BLaER1 (cell line): ENCODE results near the gene CPLANE1.
"Not testable (repeated sequence)": the region's sequence is repeated elsewhere in the genome, so short reads cannot be mapped to it uniquely, and the experiment has no call there.

ENCODE experiments used
- H3K27ac ChIP-seq: shearing (Covaris generic); formaldehyde crosslinking; 2 replicates; pipeline ENCODE4 v1.8.1; 2022
- H3K27me3 ChIP-seq: shearing (Covaris generic); formaldehyde crosslinking; 2 replicates; pipeline ENCODE4 v1.8.1; 2022
- H3K36me3 ChIP-seq: shearing (Covaris generic); formaldehyde crosslinking; 2 replicates; pipeline ENCODE4 v1.8.1; 2022
- H3K4me1 ChIP-seq: shearing (Covaris generic); formaldehyde crosslinking; 2 replicates; pipeline ENCODE4 v1.8.1; 2022
- H3K4me2 ChIP-seq: shearing (Covaris generic); formaldehyde crosslinking; 2 replicates; pipeline ENCODE4 v1.8.1; 2022
- H3K4me3 ChIP-seq: shearing (Covaris generic); formaldehyde crosslinking; 2 replicates; pipeline ENCODE4 v1.8.1; 2022
- H3K9ac ChIP-seq: shearing (Covaris generic); formaldehyde crosslinking; 2 replicates; pipeline ENCODE4 v1.8.1; 2022
- H3K9me3 ChIP-seq: shearing (Covaris generic); formaldehyde crosslinking; 2 replicates; pipeline ENCODE4 v1.8.1; 2022
- H4K20me1 ChIP-seq: shearing (Covaris generic); formaldehyde crosslinking; 2 replicates; pipeline ENCODE4 v1.8.1; 2022
- Cebpa-rat ChIP-seq: shearing (Covaris generic); IDR thresholded peaks from 2 replicates; pipeline ENCODE4 v1.8.1; 2022

CPLANE1 gene

DNA sequence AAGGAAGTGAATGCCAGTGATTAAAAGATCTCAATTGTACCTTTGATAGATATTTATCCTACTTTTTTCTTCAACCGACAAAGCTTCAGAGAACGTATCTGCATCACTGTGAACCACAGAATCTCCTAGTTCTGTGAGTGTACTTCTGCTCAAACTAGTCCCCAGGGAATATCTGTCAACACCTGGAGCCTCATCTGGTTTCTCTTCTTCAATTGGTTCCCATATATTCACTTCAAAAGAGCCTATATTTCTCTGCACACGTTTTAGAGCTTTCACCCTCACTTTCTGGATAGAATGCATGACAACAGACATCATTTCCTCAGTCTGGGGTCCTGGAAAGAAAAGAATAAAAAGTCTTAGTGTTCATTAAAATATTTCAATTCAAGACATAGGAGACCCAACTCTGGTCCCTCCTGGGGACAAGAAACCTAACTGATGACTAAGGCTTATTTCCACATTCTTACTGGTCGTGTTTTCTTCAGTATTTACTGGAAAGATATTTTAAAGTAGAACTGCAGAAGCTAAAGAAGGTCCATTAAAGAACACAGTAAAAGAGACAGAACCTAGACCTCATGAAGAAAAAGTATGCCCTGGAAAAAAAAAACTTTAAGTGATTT lies 64.3 kb downstream of the CPLANE1 start:
- no peak overlapping the region for H3K27ac ChIP-seq
- H3K9me3 ChIP-seq: no peaks in the 10 kb centered on the region
- no peak for TF ChIP-seq Cebpa-rat
- H3K27me3 ChIP-seq: no peaks in the 10 kb centered on the region
- H3K36me3 ChIP-seq: peaks cover 31% of the 10 kb centered on the region
- H3K4me2 ChIP-seq: no peak overlapping the region
- H3K9ac ChIP-seq: no peak overlapping the region
- H3K4me3 ChIP-seq: no peak overlapping the region
- H3K4me1 ChIP-seq: no peaks in the 10 kb centered on the region; the same call in 1 of the 2 replicates
- no peaks in the 10 kb centered on the region for H4K20me1 ChIP-seq

DNA sequence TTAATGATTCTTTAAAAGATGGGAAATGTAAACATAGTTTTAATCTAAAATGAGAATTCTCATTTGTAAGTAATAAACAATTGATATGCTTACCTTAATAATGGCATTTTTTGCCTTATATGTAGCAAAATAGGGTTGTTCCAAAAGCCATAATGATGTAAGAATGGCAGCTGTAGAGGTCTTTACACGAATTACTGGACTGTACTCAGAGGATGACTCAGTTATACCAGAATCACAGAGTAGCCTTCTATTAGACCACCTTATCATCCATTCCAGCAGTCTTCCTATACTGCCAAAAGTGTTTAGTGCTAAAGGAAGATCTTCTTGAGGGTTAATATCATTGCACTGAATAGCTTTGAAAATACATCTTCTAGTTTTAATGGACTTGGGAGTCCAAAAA lies 66.5 kb downstream of the CPLANE1 start:
- no peak overlapping the region for H3K27ac ChIP-seq
- H3K4me3 ChIP-seq: no peak overlapping the region
- H4K20me1 ChIP-seq: no peaks in the 10 kb centered on the region
- TF ChIP-seq Cebpa-rat: no peak
- no peaks in the 10 kb centered on the region; the same call in 1 of the 2 replicates for H3K4me1 ChIP-seq
- H3K27me3 ChIP-seq: no peaks in the 10 kb centered on the region
- no peak overlapping the region for H3K9ac ChIP-seq
- H3K9me3 ChIP-seq: no peaks in the 10 kb centered on the region
- peaks cover 40% of the 10 kb centered on the region for H3K36me3 ChIP-seq
- H3K4me2 ChIP-seq: no peak overlapping the region

DNA sequence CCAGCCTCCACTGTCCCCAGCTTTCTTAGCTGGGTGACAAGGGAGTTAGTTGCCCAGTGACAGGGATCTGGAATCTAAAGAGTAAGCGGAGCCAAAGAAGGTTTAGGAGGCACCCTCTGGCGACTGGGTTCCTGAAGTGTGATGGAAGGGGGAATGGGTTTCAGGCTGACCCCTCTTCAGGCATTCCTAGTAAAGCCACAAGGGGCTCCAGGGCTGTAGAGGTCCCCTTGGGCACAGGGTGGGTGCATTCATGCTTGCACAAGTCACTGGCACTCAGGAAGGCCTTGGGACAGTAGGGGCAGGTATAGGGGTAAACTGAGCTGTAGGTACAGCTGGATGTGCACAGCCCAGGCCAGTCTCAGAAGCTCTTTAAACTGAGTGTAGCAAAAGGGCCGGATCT lies 74.2 kb downstream of the CPLANE1 start:
- Histone ChIP-seq H3K36me3 (peaks cover 80% of the 10 kb centered on the region), H3K4me2 (no peak overlapping the region), H3K27ac (no peak overlapping the region), H4K20me1 (no peaks in the 10 kb centered on the region), H3K27me3 (no peaks in the 10 kb centered on the region), H3K9ac (no peak overlapping the region), H3K4me3 (no peak overlapping the region), H3K9me3 (no peaks in the 10 kb centered on the region), H3K4me1 (no peaks in the 10 kb centered on the region)
- TF ChIP-seq Cebpa-rat: no peak

DNA sequence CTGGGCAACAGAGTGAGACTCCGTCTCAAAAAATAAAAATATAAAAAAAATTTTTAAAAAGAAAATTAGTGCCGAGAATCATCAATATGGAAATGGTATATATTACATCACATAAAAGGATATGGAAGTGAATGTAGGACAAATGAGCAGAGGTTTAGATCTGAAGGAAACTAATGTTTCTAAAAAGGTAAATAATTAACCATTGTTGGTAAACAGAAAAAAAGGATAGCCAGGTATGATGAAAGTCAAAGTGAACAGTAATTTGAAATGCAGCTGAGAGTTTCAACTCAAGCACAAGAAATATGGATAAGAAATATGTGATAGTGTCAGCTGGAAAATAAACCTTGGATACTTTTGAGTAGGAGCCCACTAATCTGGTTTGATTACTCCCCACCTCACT lies 76.2 kb downstream of the CPLANE1 start:
- H3K4me1 ChIP-seq: no peaks in the 10 kb centered on the region
- no peak overlapping the region for H3K9ac ChIP-seq
- H3K27me3 ChIP-seq: no peaks in the 10 kb centered on the region
- no peak overlapping the region for H3K4me3 ChIP-seq
- no peaks in the 10 kb centered on the region for H3K9me3 ChIP-seq
- no peak for TF ChIP-seq Cebpa-rat
- H4K20me1 ChIP-seq: no peaks in the 10 kb centered on the region
- peaks cover 88% of the 10 kb centered on the region for H3K36me3 ChIP-seq
- no peak overlapping the region for H3K27ac ChIP-seq
- no peak overlapping the region for H3K4me2 ChIP-seq

DNA sequence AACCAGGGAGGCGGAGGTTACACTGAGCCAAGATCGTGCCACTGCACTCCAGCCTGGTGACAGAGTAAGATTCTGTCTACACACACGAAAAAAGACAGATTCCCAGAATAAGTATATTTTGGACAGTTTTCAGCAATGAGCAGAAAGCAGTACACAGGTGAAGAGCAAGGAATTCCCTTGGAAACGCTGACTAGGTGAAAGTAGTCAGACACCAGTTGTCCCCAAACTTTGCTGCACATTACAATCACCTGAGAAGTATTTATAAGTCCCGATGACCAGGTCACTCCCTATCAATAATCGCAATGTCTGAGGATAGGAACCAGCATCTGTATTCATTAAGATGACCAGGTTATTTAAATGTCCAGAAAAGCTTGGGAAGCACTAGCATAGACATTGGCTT lies 78.3 kb downstream of the CPLANE1 start:
- Histone ChIP-seq H3K36me3 (peaks cover 77% of the 10 kb centered on the region), H3K4me2 (no peak overlapping the region), H4K20me1 (no peaks in the 10 kb centered on the region), H3K9ac (no peak overlapping the region), H3K27ac (no peak overlapping the region), H3K4me1 (no peaks in the 10 kb centered on the region), H3K4me3 (no peak overlapping the region), H3K27me3 (no peaks in the 10 kb centered on the region), H3K9me3 (no peaks in the 10 kb centered on the region)
- TF ChIP-seq Cebpa-rat: no peak

DNA sequence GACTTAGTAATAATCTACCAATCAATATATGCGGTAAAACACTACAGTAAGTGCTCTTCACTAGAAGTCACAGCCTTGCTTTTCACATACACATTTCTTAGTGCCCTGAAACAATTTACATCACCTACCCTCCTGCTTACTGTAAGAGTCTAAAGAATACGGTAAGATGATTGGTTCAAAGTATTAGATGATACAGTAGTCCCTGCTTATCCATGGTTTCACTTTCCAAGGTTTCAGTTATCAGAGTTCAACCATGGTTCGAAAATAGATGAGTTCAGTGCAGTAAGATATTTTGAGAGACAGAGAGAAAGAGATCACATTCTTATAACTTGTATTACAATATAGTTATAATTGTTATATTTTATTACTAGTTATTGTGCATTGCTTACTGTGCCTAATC lies 83.0 kb downstream of the CPLANE1 start:
- Histone ChIP-seq H3K4me2 (no peak overlapping the region), H3K9me3 (no peaks in the 10 kb centered on the region), H3K4me3 (no peak overlapping the region), H3K4me1 (no peaks in the 10 kb centered on the region), H3K36me3 (peaks cover 55% of the 10 kb centered on the region), H3K9ac (no peak overlapping the region), H3K27ac (no peak overlapping the region), H4K20me1 (no peaks in the 10 kb centered on the region), H3K27me3 (no peaks in the 10 kb centered on the region)
- no peak for TF ChIP-seq Cebpa-rat

DNA sequence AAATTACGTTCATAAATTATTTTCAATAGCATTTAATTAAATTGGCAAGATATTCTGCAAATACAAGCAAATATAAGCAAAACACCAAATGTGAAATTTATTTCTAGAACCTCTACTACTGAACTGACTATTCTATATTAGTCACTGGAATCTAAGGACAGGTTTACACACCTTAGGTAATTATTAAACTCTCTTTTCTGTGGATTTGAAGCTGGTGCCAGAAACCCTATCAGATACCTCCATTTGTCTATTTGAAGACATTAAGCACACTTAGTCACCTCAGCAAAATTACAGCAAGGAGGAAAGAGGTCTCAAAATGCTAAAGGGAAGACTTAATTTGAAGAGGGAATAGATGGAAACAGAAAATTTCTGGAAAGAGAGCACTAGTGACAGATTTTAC lies 83.4 kb downstream of the CPLANE1 start:
- no peaks in the 10 kb centered on the region for H3K9me3 ChIP-seq
- no peaks in the 10 kb centered on the region for H3K27me3 ChIP-seq
- H3K4me2 ChIP-seq: no peak overlapping the region
- H3K27ac ChIP-seq: no peak overlapping the region
- H3K36me3 ChIP-seq: peaks cover 51% of the 10 kb centered on the region
- no peak overlapping the region for H3K9ac ChIP-seq
- no peaks in the 10 kb centered on the region for H3K4me1 ChIP-seq
- H3K4me3 ChIP-seq: no peak overlapping the region
- no peak for TF ChIP-seq Cebpa-rat
- no peaks in the 10 kb centered on the region for H4K20me1 ChIP-seq

DNA sequence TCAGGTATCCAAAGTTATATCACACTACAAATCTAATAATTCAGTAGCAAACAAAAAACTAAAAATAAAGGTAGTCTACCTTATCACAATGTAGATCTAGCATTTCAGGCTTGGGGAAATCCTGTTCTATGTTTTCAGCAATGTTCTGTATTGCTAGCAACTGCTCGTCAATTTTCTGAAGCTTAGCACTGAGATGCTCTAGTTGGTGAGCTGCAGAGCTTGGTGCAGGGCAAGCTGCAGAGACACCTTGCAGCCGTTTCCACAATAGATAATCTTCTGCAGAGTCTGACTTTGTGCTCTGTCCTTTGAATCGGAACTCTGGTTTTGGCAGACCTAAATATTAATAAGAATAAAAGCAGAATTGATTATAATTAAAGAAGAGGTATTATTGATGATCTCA lies 95.5 kb downstream of the CPLANE1 start:
- H3K9me3 ChIP-seq: no peaks in the 10 kb centered on the region
- TF ChIP-seq Cebpa-rat: no peak
- no peaks in the 10 kb centered on the region for H3K4me1 ChIP-seq
- H3K27me3 ChIP-seq: no peaks in the 10 kb centered on the region
- H3K27ac ChIP-seq: no peak overlapping the region
- no peak overlapping the region for H3K4me3 ChIP-seq
- H3K4me2 ChIP-seq: no peak overlapping the region
- no peak overlapping the region for H3K9ac ChIP-seq
- H3K36me3 ChIP-seq: peaks cover 75% of the 10 kb centered on the region
- H4K20me1 ChIP-seq: no peaks in the 10 kb centered on the region

DNA sequence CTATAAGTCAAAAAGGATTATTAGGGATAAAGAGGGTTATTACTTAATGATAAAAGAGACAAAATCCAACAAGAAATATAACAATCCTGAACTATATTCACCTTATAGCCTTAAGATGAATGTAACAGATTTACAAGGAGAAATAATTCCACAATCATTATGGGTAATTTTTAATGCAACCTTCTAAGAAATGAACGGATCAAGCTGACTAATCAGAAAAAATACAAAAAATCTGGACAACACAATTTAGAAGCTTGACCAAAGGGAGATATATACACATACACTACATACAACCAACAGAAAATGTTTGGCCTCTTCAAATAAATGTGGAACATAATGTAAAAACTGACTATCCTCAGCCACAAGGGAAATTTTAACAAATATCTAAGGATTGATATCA lies 102.3 kb downstream of the CPLANE1 start:
- Histone ChIP-seq H3K4me1 (no peaks in the 10 kb centered on the region), H3K27me3 (no peaks in the 10 kb centered on the region), H3K36me3 (peaks cover 59% of the 10 kb centered on the region), H3K9ac (no peak overlapping the region), H3K27ac (no peak overlapping the region), H3K4me2 (no peak overlapping the region), H3K9me3 (peaks cover 21% of the 10 kb centered on the region), H4K20me1 (no peaks in the 10 kb centered on the region), H3K4me3 (no peak overlapping the region)
- no peak for TF ChIP-seq Cebpa-rat

DNA sequence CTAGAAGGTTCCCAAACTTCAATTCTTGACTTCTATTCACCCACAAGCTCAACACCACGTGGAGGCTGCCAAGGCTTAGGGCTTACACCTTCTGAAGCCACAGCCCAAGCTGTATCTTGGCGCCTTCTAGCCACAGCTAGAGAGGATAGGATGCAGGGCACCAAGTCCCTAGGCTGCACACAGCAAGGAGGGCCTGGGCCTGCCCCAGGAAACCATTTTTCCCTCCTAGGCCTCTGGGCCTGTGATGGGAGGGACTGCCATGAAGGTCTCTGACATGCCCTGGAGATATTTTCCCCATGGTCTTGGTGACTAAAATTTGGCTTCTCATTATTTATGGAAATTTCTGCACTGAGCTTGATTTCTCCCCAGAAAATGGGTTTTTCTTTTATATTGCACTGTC lies 112.5 kb downstream of the CPLANE1 start:
- Histone ChIP-seq H3K4me2 (no peak overlapping the region), H4K20me1 (no peaks in the 10 kb centered on the region), H3K27ac (no peak overlapping the region), H3K4me1 (no peaks in the 10 kb centered on the region), H3K9ac (no peak overlapping the region), H3K9me3 (peaks cover 32% of the 10 kb centered on the region), H3K27me3 (no peaks in the 10 kb centered on the region), H3K36me3 (peaks cover 45% of the 10 kb centered on the region), H3K4me3 (no peak overlapping the region)
- TF ChIP-seq Cebpa-rat: no peak

DNA sequence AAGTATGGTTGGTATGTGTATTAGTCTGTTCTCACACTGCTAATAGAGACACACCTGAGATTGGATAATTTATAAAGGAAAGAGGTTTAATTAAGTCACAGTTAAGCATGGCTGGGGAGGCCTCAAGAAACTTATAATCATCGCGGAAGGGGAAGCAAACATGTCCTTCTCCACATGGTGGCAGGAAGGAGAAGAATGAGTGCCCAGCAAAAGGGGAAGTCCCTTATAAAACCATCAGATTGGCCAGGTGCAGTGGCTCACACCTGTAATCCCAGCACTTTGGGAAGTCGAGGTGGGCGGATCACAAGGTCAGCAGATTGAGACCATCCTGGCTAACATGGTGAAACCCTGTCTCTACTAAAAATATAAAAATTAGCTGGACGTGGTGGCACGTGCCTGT lies 113.9 kb downstream of the CPLANE1 start:
- not testable (repeated sequence) for H4K20me1 ChIP-seq, H3K4me3 ChIP-seq, H3K4me1 ChIP-seq, H3K27ac ChIP-seq, H3K4me2 ChIP-seq, H3K27me3 ChIP-seq, H3K9ac ChIP-seq
- Histone ChIP-seq H3K9me3 (peaks cover 32% of the 10 kb centered on the region), H3K36me3 (peaks cover 45% of the 10 kb centered on the region)
